ENCODE data around the gene WDR31. TPM values are rescaled to one million over a fixed set of nuclear protein-coding genes. Genes with fewer than 3 reads are reported as not detected.
"Not testable (repeated sequence)": the region's sequence is repeated elsewhere in the genome, so short reads cannot be mapped to it uniquely, and the experiment has no call there.

WDR31 gene
- 1.9 and 9.3 TPM in 2 replicates for total RNA-seq

GRCh38 chr9:113340011-113340699 is at the start of gene WDR31:
WDR31 (minus strand) TSS chr9:113340275; CDS start chr9:113332022, 8,253 bp downstream.
- peak; percentile 69 for DNase-seq (ENCODE audit: low read depth)

- no peak for DNase-seq (ENCODE audit: low read depth)
These were observed 49.4 kb upstream of the WDR31 start for GRCh38 chr9:113389451-113389850.

DNA sequence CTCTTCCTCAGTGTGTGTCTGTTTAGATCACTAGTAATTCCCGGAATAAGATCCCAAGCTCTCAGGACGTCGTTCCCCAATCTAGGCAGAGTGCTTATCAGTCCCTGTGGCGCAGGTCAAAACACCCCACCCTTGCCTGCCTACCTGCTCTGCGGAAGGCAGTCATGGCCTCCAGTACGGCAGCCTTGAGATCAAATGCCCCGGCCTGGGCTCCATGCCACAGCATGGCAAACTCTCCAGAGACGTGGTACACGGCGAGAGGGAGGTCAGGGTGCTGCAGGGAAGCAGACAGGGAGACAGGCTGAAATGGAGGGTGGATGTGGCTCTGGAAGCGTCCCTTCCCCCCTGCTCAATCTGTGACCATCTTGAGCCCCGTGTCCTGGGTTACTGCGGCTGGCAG is 48.8 kb upstream of the WDR31 start:
- no peak for DNase-seq (ENCODE audit: low read depth)

DNA sequence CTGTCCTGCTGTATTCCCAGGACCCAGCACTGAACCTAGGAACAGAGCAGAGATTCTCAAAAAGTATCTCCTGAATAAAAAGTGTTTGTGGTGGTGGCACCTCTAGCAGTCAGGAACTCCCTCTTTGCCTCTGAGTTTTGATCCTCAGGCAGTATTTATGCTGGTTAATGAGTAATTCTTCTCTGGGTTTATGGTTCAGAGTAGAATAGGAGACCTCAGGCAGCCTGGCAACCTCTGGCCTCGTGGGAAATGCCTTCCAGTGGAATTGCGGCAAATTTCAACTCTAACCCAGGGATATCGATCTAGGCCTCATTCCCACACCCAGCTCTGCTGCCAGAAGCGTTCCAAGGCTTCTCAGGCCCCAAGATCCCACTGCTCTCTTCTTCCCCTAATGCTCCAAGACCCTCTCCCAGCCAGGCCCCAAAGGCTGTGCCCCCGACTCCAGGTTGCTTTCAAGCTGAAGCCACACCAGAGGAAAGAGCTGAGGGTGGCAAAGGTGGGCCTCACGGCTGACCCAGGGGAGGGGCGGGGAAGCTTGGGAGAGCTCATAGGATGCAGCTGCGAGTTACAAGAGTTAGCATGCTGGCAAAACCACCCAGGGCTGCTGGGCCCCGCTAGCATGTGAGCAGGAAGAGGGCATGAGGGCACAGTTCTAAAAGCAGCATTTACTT is 47.6 kb upstream of the WDR31 start:
- peak; percentile 90 for DNase-seq (ENCODE audit: low read depth)

DNA sequence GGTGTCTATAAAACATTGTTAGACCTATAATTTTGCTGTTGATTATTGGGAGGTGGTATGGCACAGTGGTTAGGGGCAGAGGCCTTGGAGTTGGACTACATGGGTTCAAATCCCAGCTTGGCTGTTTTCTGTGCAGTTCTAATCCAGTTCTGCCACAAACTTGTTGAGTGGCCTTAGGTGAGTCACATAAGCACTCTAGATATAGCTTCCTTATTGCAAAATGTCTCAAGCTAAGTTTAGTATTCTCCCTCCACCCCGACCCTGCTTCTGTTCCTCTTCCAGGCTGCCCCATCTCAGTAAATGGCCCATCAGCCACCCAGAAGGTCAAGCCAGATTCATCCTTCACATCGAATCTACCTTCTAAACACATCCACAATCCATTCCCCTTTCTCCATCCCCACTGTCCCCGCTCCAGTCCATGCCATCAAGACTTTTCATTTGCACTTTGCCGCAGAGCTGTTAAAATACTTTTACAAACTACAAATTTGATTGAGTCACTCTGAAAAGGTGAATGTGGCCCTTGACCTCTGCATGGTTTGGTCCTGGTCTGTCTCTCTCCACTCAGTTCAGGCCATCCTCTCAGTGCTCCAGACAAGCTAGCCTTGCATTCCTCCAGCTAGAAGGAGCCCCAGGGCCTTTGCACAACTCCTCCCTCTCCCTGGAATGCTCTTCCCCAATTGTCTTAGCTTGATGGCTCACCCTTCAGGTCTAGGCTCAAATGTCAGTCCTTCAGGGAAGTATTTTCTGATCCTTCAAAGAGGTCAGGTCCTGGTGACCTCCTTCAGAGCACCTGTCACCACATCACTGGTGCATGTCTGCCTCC is 46.7 kb upstream of the WDR31 start:
- no peak for DNase-seq (ENCODE audit: low read depth)

GRCh38 chr9:113381909-113382411 is 41.9 kb upstream of the WDR31 start:
- peak; percentile 51 for DNase-seq (ENCODE audit: low read depth)

GRCh38 chr9:113381441-113381840 is 41.4 kb upstream of the WDR31 start:
- DNase-seq (ENCODE audit: low read depth), result not testable (repeated sequence)

- DNase-seq (ENCODE audit: low read depth), result no peak
These were observed 40.8 kb upstream of the WDR31 start for GRCh38 chr9:113380869-113381378.

DNA sequence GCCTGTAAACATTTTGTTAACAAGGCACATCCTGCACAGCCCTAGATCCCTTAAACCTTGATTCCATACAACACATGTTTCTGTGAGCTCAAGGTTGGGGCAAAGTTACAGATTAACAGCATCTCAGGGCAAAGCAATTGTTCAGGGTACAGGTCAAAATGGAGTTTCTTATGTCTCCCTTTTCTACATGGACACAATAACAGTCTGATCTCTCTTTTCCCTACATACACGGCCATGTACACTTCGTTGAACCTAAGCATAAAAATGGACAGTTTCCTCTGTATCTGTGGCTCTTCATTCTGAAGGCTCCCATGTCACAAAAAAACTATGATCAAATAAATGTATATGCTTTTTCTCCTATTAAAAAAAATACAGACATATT is 39.7 kb upstream of the WDR31 start:
- not testable (repeated sequence) for DNase-seq (ENCODE audit: low read depth)

GRCh38 chr9:113379094-113379828 is 39.2 kb upstream of the WDR31 start:
- not testable (repeated sequence) for DNase-seq (ENCODE audit: low read depth)

DNA sequence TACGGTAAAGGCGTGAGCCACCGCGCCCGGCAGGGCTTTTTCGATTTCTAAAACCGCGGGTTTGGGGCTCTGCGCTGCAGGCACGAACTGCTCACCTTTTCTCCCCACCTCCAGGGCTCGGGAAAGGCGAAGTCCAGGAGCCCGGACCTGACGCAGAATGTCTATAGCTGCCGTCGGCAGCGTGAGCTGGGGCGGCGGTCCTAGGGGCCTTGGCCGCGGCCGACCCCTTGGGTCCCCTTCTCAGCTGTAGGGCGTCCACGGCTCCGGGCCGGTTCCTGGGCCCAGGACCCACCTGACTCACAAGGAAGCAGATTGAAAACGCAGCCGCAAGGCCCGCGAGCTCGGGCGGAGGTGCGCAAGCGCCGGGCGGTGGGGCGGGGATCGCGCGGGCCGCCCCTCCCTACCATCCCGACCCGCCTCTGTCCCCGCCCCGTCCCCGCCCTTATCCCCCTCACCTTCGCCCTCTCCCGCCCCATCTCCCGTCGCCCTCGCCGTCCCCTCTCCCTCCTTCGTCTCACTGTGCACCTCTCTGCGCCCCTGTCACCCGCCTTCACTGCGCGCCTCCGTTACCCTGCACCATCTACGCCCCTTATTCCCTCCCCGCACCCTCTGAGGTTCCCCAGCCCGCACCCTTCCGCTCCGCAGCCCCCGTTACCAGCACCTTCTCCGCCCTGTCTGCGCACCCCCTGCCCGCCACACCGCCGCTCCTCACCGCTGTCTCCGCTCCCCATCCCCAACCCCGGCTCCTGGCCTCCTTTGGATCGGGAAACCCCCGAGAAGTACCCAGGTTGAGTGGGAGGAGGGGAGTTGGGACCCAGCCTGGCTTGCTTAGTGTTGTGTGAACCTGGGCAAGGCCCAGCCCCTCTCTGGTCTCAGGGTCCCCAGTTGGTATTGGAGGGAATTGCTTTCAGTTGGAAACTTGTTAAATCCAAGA is 36.8 kb upstream of the WDR31 start, which contains the start of gene HDHD3:
Gene HDHD3 (minus strand): TSS at position 353 of the 934 bp plus-strand sequence. CDS start 2,632 bp downstream, outside the sequence.
- DNase-seq (ENCODE audit: low read depth), result peak; percentile 59

DNA sequence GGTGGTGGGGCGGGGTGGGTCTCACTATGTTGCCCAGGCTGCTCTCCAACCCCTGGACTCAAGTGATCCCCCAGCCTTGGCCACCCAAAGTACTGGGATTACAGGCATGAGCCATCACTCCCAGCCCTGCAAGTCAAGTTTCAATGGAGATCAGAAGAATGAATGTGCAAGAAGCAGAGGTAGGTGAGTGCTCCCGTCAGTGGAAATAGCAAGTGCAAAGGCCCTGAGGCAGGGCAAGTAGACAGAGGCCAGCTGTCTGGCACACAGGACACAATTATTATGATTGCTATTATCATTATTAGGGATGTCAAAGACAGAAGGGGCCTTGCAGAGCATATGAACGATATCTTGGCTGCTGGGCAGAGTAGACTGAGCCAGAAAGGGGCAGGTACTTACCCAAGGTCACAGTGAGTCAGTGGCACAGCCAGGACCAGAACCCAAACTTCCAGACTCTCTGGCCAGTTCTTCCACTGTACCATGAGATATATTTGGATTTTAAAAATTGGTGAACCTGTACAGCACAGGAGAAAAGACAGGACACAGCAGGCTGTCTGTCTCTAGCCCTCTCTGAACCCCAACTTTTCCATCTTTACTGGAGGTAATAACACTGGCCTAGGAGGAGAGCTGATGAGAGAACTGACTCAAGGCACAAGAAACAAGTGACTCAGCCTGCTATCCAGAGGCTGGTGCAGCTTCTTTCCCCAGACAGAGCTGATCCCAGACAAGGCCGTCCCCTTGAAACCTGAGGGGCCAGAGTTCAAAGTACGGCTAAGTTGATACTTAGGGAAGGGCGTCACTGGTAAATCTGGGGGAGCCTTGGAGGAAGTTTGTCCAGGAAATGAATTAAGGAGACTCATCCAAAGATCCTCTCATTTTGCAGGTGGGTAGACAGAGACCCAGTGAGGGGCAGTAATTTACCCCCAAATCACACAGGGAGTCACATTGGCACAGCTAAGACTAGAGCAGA is 35.3 kb upstream of the WDR31 start:
- peak; percentile 57 for DNase-seq (ENCODE audit: low read depth)

DNA sequence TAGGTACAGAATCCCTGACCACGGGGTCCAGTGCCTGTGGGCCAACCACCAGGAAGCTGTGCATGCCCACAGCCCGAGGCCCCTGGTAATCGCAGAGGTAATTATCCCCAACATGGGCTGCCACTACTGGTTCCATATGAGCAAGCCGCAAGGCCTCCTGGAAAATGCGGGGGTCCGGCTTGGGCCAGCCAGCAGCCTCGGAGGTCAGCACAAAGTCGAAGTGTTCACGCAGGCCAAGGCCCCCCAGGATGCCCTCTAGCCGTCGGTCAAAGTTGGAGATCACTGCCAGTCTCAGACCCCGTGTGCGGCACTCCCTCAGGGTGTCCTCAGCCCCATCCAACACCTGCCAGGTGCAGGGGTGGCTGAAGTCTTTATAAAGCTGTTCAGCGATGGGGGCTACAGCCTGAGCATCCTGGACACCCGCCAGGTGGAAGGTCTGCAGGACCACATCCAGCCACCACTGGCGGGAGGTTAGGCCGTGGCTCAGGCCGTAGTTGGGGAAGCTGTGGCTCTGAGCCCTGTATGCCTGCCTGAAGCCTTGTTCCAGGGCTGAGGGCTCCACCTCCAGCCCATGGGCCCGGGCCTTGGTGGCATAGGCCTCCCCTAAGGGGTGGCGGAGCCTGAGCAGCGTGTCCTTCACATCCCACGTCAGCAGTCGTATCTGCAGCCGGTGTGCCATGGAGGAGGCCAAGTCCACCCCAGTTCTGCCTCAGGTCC is 33.8 kb upstream of the WDR31 start:
- no peak for DNase-seq (ENCODE audit: low read depth)

- DNase-seq (ENCODE audit: low read depth), result no peak
These were observed 33.2 kb upstream of the WDR31 start for GRCh38 chr9:113373256-113373655.

- no peak for DNase-seq (ENCODE audit: low read depth)
These were observed 32.0 kb upstream of the WDR31 start for GRCh38 chr9:113372059-113372458.

DNA sequence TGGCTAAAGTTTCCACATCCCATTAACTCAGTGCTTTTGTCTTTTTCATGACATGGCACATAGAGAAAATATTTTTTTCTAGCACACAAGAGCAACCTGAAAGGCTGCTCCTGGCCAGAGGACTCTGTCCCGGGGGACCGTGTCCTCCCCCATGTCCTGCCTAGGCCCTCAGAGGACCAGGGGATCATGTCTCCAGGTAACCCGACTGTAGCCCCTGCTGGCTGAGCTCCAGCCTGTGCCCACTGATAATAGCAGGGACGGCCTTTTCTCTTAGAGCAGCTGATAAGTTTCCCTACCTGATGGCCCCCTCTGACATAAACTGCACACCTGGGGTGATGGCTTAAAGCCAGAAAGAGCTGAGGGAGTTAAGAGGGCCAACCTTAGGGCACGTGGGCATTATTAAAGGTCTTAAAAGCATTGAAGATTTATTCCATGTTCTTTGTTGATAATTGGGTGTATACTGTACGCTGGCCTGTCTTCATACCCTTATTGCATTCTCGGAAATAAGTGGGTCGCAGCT is 30.8 kb upstream of the WDR31 start:
- DNase-seq (ENCODE audit: low read depth), result no peak

- DNase-seq (ENCODE audit: low read depth), result no peak
These were observed 29.7 kb upstream of the WDR31 start for GRCh38 chr9:113369855-113370140.
